Neural cell (in vitro differentiated cells): ENCODE measurements around the gene ENTREP3. TPM values are rescaled to one million over a fixed set of nuclear protein-coding genes. Genes with fewer than 3 reads are reported as not detected.

ENCODE experiments used
- H2AFZ ChIP-seq: fragments of 200-600, 300-800 bp; sonication (generic), shearing (Covaris generic); 2 replicates; pipeline ENCODE4 v1.6.0; 2014; ENCODE audit warnings: low read depth, mild to moderate bottlenecking, antibody characterized with exemption, low read length, moderate library complexity
- H3F3A ChIP-seq: fragments of 200-600 bp; shearing (Covaris generic); 2 replicates; pipeline ENCODE4 v1.6.1; 2016; ENCODE audit warnings: mild to moderate bottlenecking, moderate library complexity, mixed read lengths, antibody characterized with exemption, low read length; ENCODE audit not compliant: insufficient read depth, poor library complexity, severe bottlenecking
- H3K27ac ChIP-seq: fragments of 200-600, 300-800 bp; sonication (generic), shearing (Covaris generic); 2 replicates; pipeline ENCODE4 v1.5.1; 2014; ENCODE audit warnings: mild to moderate bottlenecking, low read length, moderate library complexity
- H3K27me3 ChIP-seq: fragments of 300-800, 200-600 bp; sonication (generic), shearing (Covaris generic); 2 replicates; pipeline ENCODE4 v1.6.0; 2014; ENCODE audit warnings: mild to moderate bottlenecking, low read depth, low read length, moderate library complexity; ENCODE audit not compliant: insufficient read depth
- H3K36me3 ChIP-seq: fragments of 300-800, 200-600 bp; sonication (generic), shearing (Covaris generic); 2 replicates; pipeline ENCODE4 v1.5.1; 2014; ENCODE audit warnings: mild to moderate bottlenecking, antibody characterized with exemption, low read length, moderate library complexity; ENCODE audit not compliant: insufficient read depth
- H3K4me2 ChIP-seq: fragments of 300-800, 200-600 bp; sonication (generic), shearing (Covaris generic); 2 replicates; pipeline ENCODE4 v1.6.0; 2014; ENCODE audit warnings: mild to moderate bottlenecking, low read length
- H3K4me3 ChIP-seq: fragments of 300-800, 200-600 bp; sonication (generic), shearing (Covaris generic); 2 replicates; pipeline ENCODE4 v1.5.1; 2014; ENCODE audit warnings: mild to moderate bottlenecking, low read length, moderate library complexity
- H3K79me2 ChIP-seq: fragments of 200-600 bp; shearing (Covaris generic); replicated peaks from 2 replicates; pipeline ENCODE4 v1.6.0; 2014; ENCODE audit warnings: mild to moderate bottlenecking, low read length, moderate library complexity; ENCODE audit not compliant: insufficient read depth
- H3K9ac ChIP-seq: fragments of 300-800, 200-600 bp; sonication (generic), shearing (Covaris generic); 2 replicates; pipeline ENCODE4 v1.6.1; 2016; ENCODE audit warnings: mild to moderate bottlenecking, low read length, mixed read lengths
- H3K9me2 ChIP-seq: fragments of 200-600 bp; shearing (Covaris generic); 2 replicates; pipeline ENCODE4 v1.6.1; 2016; ENCODE audit warnings: mild to moderate bottlenecking, low read length, mixed read lengths; ENCODE audit not compliant: insufficient read depth
- H3K9me3 ChIP-seq: fragments of 200-600, 300-800 bp; sonication (generic), shearing (Covaris generic); 2 replicates; pipeline ENCODE4 v1.6.1; 2016; ENCODE audit warnings: mild to moderate bottlenecking, mixed run types, low read length, moderate library complexity, mixed read lengths
- H4K20me1 ChIP-seq: fragments of 200-600 bp; shearing (Covaris generic); 2 replicates; pipeline ENCODE4 v1.6.1; 2016; ENCODE audit warnings: mild to moderate bottlenecking, mixed run types; ENCODE audit not compliant: insufficient read depth
- EP300 ChIP-seq: fragments of 450-650 bp; conservative IDR thresholded peaks from 2 replicates; pipeline ENCODE4 v1.6.1; 2014; ENCODE audit warnings: antibody characterized with exemption, mild to moderate bottlenecking, moderate library complexity; ENCODE audit not compliant: poor library complexity, severe bottlenecking
- EZH2 ChIP-seq: fragments of 200-600, 300-800 bp; shearing (Covaris generic), sonication (generic); IDR thresholded peaks from 2 replicates; pipeline ENCODE4 v1.6.1; 2014; ENCODE audit warnings: antibody characterized with exemption, low read length, borderline replicate concordance, mild to moderate bottlenecking; ENCODE audit not compliant: insufficient read depth, poor library complexity, severe bottlenecking
- MXI1 ChIP-seq: fragments of 450-650 bp; conservative IDR thresholded peaks from 2 replicates; pipeline ENCODE4 v1.6.1; 2014; ENCODE audit warnings: antibody characterized with exemption, mild to moderate bottlenecking; ENCODE audit not compliant: poor library complexity, severe bottlenecking
- POLR2AphosphoS5 ChIP-seq: IDR thresholded peaks from 2 replicates; pipeline ENCODE4 v1.6.1; 2012
- RAD21 ChIP-seq: fragments of 450-650 bp; conservative IDR thresholded peaks from 2 replicates; pipeline ENCODE4 v1.6.1; 2014; ENCODE audit warnings: antibody characterized with exemption, mild to moderate bottlenecking, moderate library complexity
- SMC3 ChIP-seq: fragments of 450-650 bp; conservative IDR thresholded peaks from 2 replicates; pipeline ENCODE4 v1.6.1; 2014; ENCODE audit warnings: antibody characterized with exemption, mild to moderate bottlenecking, moderate library complexity; ENCODE audit not compliant: poor library complexity
- TAF1 ChIP-seq: IDR thresholded peaks from 2 replicates; pipeline ENCODE4 v1.6.1; 2012; ENCODE audit warnings: low read depth
- polyA plus RNA-seq: library from polyadenylated mRNA; depleted of rRNA; stranded (reverse); fragments of >200 nt; gene quantifications from 2 replicates; pipeline ENCODE4 v1.2.3, GENCODE V29; 2014
- TF ChIP-seq, protein P1 (sequence below): IDR thresholded peaks from 2 replicates; pipeline ENCODE4 v1.6.1; 2012; ENCODE audit warnings: borderline replicate concordance
- TF ChIP-seq, protein P2 (sequence below): fragments of 450-650 bp; IDR thresholded peaks from 2 replicates; pipeline ENCODE4 v1.5.1; 2014; ENCODE audit warnings: antibody characterized with exemption, mild to moderate bottlenecking, moderate library complexity; ENCODE audit not compliant: poor library complexity, severe bottlenecking

Gene ENTREP3
- polyA plus RNA-seq, 1 donor from 2014 or later = 11.1 TPM

DNA sequence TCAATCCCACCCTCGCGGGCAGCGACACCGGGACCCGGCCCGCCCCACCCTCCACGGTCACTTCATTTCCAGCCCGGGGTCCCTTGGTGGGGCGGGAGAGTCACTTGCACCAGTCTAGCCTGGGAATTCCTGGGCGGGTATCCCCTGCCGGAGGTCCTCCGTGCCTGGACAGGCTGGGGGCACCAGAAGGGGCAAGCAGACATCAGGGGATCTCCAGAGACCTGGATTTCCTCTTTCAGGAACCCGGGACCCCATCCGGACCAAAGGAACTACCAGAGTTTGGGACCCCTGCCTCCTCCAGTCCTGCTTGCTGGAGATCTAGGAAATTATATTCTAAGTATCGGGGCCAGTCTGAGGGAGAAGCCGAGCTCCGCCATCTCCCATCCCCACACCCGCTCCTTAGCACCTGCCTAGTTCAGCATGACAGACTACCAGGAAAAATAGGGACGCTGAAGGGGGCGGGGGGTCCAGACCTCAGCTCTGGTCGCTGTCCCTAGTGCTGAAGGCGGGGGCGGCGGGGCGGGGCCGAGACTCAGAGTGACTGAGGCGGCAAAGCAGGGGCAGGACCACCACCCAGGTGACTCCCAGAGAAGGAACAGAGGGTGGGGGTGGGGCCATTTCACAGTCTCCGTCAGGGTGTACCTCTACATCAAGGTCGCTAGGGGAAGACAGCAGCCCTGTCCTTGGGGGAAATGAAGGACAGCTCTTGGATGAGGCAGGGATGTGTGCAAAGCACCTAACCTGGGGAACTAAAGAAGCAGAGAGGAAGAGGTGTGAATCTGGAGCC, 22.8 kb upstream of the ENTREP3 start:
- Histone ChIP-seq H3K9me2 (no peaks in the 10 kb centered on the region), H3K4me3 (peak overlapping the region; percentile 96), H3K9me3 (no peaks in the 10 kb centered on the region), H4K20me1 (no peaks in the 10 kb centered on the region), H3K36me3 (no peaks in the 10 kb centered on the region), H3K9ac (peak overlapping the region; percentile 97), H2AFZ (peak overlapping the region; percentile 86), H3K79me2 (no peaks in the 10 kb centered on the region), H3K27me3 (no peaks in the 10 kb centered on the region), H3F3A (peaks cover 10% of the 10 kb centered on the region), H3K27ac (peak overlapping the region; percentile 100), H3K4me2 (peak overlapping the region; percentile 98)
- TF ChIP-seq POLR2AphosphoS5 (peak; percentile 81), EP300 (peak; percentile 67), SMC3 (peak; percentile 72), TAF1 (peak; percentile 89), MXI1 (peak; percentile 30), RAD21 (peak; percentile 77), EZH2 (no peak)
- TF ChIP-seq, protein P1, sequence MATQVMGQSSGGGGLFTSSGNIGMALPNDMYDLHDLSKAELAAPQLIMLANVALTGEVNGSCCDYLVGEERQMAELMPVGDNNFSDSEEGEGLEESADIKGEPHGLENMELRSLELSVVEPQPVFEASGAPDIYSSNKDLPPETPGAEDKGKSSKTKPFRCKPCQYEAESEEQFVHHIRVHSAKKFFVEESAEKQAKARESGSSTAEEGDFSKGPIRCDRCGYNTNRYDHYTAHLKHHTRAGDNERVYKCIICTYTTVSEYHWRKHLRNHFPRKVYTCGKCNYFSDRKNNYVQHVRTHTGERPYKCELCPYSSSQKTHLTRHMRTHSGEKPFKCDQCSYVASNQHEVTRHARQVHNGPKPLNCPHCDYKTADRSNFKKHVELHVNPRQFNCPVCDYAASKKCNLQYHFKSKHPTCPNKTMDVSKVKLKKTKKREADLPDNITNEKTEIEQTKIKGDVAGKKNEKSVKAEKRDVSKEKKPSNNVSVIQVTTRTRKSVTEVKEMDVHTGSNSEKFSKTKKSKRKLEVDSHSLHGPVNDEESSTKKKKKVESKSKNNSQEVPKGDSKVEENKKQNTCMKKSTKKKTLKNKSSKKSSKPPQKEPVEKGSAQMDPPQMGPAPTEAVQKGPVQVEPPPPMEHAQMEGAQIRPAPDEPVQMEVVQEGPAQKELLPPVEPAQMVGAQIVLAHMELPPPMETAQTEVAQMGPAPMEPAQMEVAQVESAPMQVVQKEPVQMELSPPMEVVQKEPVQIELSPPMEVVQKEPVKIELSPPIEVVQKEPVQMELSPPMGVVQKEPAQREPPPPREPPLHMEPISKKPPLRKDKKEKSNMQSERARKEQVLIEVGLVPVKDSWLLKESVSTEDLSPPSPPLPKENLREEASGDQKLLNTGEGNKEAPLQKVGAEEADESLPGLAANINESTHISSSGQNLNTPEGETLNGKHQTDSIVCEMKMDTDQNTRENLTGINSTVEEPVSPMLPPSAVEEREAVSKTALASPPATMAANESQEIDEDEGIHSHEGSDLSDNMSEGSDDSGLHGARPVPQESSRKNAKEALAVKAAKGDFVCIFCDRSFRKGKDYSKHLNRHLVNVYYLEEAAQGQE = peak; percentile 71
- TF ChIP-seq, protein P2, sequence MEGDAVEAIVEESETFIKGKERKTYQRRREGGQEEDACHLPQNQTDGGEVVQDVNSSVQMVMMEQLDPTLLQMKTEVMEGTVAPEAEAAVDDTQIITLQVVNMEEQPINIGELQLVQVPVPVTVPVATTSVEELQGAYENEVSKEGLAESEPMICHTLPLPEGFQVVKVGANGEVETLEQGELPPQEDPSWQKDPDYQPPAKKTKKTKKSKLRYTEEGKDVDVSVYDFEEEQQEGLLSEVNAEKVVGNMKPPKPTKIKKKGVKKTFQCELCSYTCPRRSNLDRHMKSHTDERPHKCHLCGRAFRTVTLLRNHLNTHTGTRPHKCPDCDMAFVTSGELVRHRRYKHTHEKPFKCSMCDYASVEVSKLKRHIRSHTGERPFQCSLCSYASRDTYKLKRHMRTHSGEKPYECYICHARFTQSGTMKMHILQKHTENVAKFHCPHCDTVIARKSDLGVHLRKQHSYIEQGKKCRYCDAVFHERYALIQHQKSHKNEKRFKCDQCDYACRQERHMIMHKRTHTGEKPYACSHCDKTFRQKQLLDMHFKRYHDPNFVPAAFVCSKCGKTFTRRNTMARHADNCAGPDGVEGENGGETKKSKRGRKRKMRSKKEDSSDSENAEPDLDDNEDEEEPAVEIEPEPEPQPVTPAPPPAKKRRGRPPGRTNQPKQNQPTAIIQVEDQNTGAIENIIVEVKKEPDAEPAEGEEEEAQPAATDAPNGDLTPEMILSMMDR = peak; percentile 84

DNA sequence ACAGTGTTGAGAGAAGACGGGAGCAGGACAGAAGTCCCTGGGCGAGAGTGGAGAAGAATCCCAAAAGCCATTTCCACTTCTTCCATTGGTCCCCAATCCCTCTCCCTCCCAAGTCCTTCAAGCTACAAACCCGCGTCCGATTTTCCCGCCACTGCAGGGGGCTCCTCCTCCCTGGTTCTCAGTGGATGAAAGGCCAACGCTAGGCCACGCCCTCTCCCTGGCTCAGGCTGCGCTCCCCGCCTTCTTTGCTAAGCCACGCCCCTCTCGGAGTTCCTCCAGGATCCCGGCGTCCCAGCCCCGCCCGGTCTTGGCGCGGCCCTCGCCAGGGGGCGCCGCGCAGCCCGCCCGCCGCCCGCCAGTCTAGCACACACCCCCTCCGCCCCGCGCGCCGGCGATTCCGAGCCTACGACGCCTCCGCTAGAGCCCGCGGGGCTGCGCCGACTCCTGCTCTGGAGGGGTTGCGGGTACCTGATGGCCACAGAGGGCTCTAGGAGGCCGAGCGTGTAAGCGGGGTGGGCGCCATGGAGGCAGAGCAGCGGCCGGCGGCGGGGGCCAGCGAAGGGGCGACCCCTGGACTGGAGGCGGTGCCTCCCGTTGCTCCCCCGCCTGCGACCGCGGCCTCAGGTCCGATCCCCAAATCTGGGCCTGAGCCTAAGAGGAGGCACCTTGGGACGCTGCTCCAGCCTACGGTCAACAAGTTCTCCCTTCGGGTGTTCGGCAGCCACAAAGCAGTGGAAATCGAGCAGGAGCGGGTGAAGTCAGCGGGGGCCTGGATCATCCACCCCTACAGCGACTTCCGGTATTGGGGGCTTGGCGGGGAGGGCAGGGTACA, 22.0 kb upstream of the ENTREP3 start, which contains the start of gene HCN3:
Gene HCN3 (plus strand): TSS at position 394 of the 832 bp plus-strand sequence. CDS start 128 bp downstream, at position 522.
- H3F3A ChIP-seq = peaks cover 10% of the 10 kb centered on the region
- H2AFZ ChIP-seq = peak within 1 kb of the TSS; percentile 37
- peak within 1 kb of the TSS; percentile 65 for H3K4me2 ChIP-seq
- H3K4me3 ChIP-seq = peak within 1 kb of the TSS; percentile 96
- peaks cover 6% of the 10 kb centered on the region for H3K79me2 ChIP-seq
- H3K27me3 ChIP-seq = no peaks in the 10 kb centered on the region
- peak within 1 kb of the TSS; percentile 97 for H3K9ac ChIP-seq
- TF ChIP-seq EP300 (peak; percentile 14), SMC3 (peak; percentile 90), POLR2AphosphoS5 (peak; percentile 88), EZH2 (no peak), MXI1 (peak; percentile 78), RAD21 (peak; percentile 75), TAF1 (peak; percentile 54)
- TF ChIP-seq, protein P1 = peak; percentile 65
- TF ChIP-seq, protein P2 = peak; percentile 89
- H3K27ac ChIP-seq = peak within 1 kb of the TSS; percentile 100
- no peaks in the 10 kb centered on the region for H4K20me1 ChIP-seq
- no peaks in the 10 kb centered on the region for H3K9me3 ChIP-seq
- H3K9me2 ChIP-seq = no peaks in the 10 kb centered on the region
- no peaks in the 10 kb centered on the region for H3K36me3 ChIP-seq
